Measurements from ENCODE around the gene UGT1A4.

The UGT1A4 gene

DNA sequence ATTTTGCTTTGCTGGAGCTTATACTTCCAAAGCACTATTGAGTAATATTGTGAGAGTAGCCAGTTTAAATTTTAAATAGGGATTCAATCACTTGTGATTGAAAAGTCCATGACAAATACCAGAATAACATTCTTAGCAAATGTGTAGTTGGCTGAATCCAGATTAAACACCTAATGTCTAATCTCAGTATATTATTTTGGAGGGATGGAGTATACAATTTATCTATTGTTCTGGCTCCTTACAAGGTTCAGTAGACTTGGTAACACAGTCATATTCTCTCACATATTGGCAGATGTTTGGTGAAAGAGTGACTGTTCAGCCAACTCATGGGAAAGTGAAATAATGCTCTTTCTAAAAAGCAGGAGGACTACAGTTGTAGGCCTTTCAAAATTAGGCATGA lies 44.6 kb upstream of the UGT1A4 start:
- no peaks in the 10 kb centered on the region for H3K9me3 ChIP-seq (ENCODE audit: control insufficient read depth, insufficient read depth, low read length)
- no peaks in the 10 kb centered on the region for H4K20me1 ChIP-seq (ENCODE audit: control insufficient read depth, insufficient read depth, low read depth, low read length)
- H3K9me2 ChIP-seq (replicated peaks; ENCODE audit: control insufficient read depth, low read length): no peaks in the 10 kb centered on the region
- TF ChIP-seq EZH2phosphoT487 (IDR thresholded peaks at IDR 0.05; ENCODE audit: borderline replicate concordance, low read length): no peak
- TF ChIP-seq, protein P1, sequence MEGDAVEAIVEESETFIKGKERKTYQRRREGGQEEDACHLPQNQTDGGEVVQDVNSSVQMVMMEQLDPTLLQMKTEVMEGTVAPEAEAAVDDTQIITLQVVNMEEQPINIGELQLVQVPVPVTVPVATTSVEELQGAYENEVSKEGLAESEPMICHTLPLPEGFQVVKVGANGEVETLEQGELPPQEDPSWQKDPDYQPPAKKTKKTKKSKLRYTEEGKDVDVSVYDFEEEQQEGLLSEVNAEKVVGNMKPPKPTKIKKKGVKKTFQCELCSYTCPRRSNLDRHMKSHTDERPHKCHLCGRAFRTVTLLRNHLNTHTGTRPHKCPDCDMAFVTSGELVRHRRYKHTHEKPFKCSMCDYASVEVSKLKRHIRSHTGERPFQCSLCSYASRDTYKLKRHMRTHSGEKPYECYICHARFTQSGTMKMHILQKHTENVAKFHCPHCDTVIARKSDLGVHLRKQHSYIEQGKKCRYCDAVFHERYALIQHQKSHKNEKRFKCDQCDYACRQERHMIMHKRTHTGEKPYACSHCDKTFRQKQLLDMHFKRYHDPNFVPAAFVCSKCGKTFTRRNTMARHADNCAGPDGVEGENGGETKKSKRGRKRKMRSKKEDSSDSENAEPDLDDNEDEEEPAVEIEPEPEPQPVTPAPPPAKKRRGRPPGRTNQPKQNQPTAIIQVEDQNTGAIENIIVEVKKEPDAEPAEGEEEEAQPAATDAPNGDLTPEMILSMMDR (IDR thresholded peaks at IDR 0.05; ENCODE audit: low read depth, low read length, poor library complexity, severe bottlenecking): no peak
- no peaks in the 10 kb centered on the region for H3K36me3 ChIP-seq (ENCODE audit: control insufficient read depth, low read length)
- H3K79me2 ChIP-seq (ENCODE audit: control insufficient read depth, low read length): no peaks in the 10 kb centered on the region
- H3K27ac ChIP-seq (ENCODE audit: low read depth, low read length): no peak overlapping the region
- H3K4me2 ChIP-seq (ENCODE audit: low read length): no peak overlapping the region
- no peak overlapping the region for H3K4me3 ChIP-seq (ENCODE audit: low read length)
- H3F3A ChIP-seq (ENCODE audit: control insufficient read depth, insufficient read depth): no peaks in the 10 kb centered on the region
- no peaks in the 10 kb centered on the region; the same call in 1 of the 2 replicates for H3K27me3 ChIP-seq (ENCODE audit: control insufficient read depth, low read length)
- H3K4me1 ChIP-seq (ENCODE audit: control insufficient read depth, low read length): no peaks in the 10 kb centered on the region

DNA sequence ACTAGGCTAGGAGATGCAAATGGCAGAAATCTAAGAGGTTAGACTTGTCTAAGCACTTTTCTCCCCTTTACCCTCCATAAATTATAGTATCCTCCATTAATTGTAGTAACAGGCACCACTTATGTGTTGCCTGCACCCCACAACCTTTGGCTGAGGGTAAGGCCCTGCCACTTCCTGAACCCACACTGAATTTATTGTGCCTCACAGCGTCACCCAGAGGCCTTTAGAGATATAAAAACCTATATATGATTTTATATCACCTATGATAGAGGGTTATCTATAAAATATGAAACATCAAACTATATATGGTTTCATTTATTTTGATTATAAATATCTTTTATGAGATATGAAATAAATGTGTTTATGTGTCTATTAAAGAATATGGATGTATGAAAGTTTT lies 44.2 kb upstream of the UGT1A4 start:
- TF ChIP-seq, protein P1 (IDR thresholded peaks at IDR 0.05; ENCODE audit: low read depth, low read length, poor library complexity, severe bottlenecking): no peak
- TF ChIP-seq EZH2phosphoT487 (IDR thresholded peaks at IDR 0.05; ENCODE audit: borderline replicate concordance, low read length): no peak
- no peaks in the 10 kb centered on the region for H3F3A ChIP-seq (ENCODE audit: control insufficient read depth, insufficient read depth)
- no peak overlapping the region for H3K27ac ChIP-seq (ENCODE audit: low read depth, low read length)
- no peaks in the 10 kb centered on the region for H3K9me2 ChIP-seq (replicated peaks; ENCODE audit: control insufficient read depth, low read length)
- H3K4me1 ChIP-seq (ENCODE audit: control insufficient read depth, low read length): no peaks in the 10 kb centered on the region
- no peaks in the 10 kb centered on the region; the same call in 1 of the 2 replicates for H3K27me3 ChIP-seq (ENCODE audit: control insufficient read depth, low read length)
- no peaks in the 10 kb centered on the region for H4K20me1 ChIP-seq (ENCODE audit: control insufficient read depth, insufficient read depth, low read depth, low read length)
- no peaks in the 10 kb centered on the region for H3K36me3 ChIP-seq (ENCODE audit: control insufficient read depth, low read length)
- no peaks in the 10 kb centered on the region for H3K9me3 ChIP-seq (ENCODE audit: control insufficient read depth, insufficient read depth, low read length)
- H3K79me2 ChIP-seq (ENCODE audit: control insufficient read depth, low read length): no peaks in the 10 kb centered on the region
- no peak overlapping the region for H3K4me2 ChIP-seq (ENCODE audit: low read length)
- H3K4me3 ChIP-seq (ENCODE audit: low read length): no peak overlapping the region

- H3K4me1 ChIP-seq (ENCODE audit: control insufficient read depth, low read length): no peaks in the 10 kb centered on the region
Measured at GRCh38 chr2:233674995-233675394, 43.5 kb upstream of the UGT1A4 start.

More at GRCh38 chr2:233674995-233675394, 43.5 kb upstream of the UGT1A4 start:
- H3K79me2 ChIP-seq (ENCODE audit: control insufficient read depth, low read length): no peaks in the 10 kb centered on the region
- no peak overlapping the region for H3K4me2 ChIP-seq (ENCODE audit: low read length)
- H4K20me1 ChIP-seq (ENCODE audit: control insufficient read depth, insufficient read depth, low read depth, low read length): no peaks in the 10 kb centered on the region
- no peaks in the 10 kb centered on the region; the same call in 1 of the 2 replicates for H3K27me3 ChIP-seq (ENCODE audit: control insufficient read depth, low read length)
- no peaks in the 10 kb centered on the region for H3K36me3 ChIP-seq (ENCODE audit: control insufficient read depth, low read length)
- no peaks in the 10 kb centered on the region for H3F3A ChIP-seq (ENCODE audit: control insufficient read depth, insufficient read depth)
- H3K27ac ChIP-seq (ENCODE audit: low read depth, low read length): no peak overlapping the region
- H3K9me3 ChIP-seq (ENCODE audit: control insufficient read depth, insufficient read depth, low read length): no peaks in the 10 kb centered on the region
- no peaks in the 10 kb centered on the region for H3K9me2 ChIP-seq (replicated peaks; ENCODE audit: control insufficient read depth, low read length)
- no peak overlapping the region for H3K4me3 ChIP-seq (ENCODE audit: low read length)
- TF ChIP-seq, protein P1 (IDR thresholded peaks at IDR 0.05; ENCODE audit: low read depth, low read length, poor library complexity, severe bottlenecking): no peak
- TF ChIP-seq EZH2phosphoT487 (IDR thresholded peaks at IDR 0.05; ENCODE audit: borderline replicate concordance, low read length): no peak
